Measurements from ENCODE around the gene COTL1. TPM values are rescaled to one million over a fixed set of nuclear protein-coding genes. Genes with fewer than 3 reads are reported as not detected.

Gene COTL1
- total and polyA plus RNA-seq, 2 of the 13 experiments (the other 11 are each of a cell fraction or from before 2014, with no cell fraction given) = 8.7 to 16.9 TPM

DNA sequence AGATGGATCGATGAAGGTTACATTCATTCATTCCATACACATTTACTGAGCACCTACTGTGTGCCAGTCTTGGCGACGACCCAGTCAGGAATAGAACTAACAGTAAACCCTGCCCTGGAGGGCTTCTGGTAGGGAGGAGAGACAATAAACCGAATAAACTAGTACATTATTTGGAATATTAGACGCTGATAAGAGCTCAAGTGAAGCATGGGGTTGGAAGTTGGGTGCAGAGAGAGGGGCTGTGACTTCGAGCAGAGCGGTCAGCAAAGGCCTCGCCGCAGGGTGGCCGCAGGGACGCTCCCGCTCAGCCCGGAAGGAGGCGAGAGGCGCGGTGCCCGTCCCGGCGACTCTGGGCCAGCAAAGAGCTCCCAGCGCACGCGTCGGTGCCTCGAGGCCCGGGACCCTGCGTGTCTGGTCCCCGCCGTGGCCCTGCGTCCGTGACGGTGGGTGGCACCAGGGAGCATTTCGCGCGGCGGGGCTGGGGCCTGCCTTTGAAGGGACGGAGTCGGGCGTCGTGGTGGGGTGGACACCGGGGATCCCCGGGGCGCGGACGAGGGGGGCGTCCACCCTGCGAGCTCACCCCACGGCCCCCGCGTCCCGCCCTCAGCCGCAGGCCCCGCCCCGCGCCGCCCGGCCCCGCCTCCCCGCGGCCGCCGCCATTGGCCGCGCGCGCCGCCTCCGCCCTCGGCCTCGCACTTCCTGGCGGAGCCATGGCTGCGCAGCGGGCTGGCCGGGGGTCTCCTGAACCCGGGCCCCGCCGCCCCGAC lies 30.1 kb upstream of the COTL1 start, which contains the start of gene KLHL36 (continued):
- TF ChIP-seq, protein P1, sequence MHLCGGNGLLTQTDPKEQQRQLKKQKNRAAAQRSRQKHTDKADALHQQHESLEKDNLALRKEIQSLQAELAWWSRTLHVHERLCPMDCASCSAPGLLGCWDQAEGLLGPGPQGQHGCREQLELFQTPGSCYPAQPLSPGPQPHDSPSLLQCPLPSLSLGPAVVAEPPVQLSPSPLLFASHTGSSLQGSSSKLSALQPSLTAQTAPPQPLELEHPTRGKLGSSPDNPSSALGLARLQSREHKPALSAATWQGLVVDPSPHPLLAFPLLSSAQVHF (CRISPR knock-in tag; IDR thresholded peaks at IDR 0.05) = peak; percentile 34; the same call in 1 of the 2 replicates
- TF ChIP-seq NFE2L2 (IDR thresholded peaks at IDR 0.05; ENCODE audit: low read length) (no peak), KAT2B (IDR thresholded peaks at IDR 0.05; ENCODE audit: borderline replicate concordance, low read depth, low read length) (no peak), TCF7L2 (IDR thresholded peaks at IDR 0.05; ENCODE audit: low read depth, low read length) (no peak), ZNF234 (CRISPR knock-in tag; conservative IDR thresholded peaks at IDR 0.05) (no peak; the same call in 1 of the 2 replicates), RARA (CRISPR knock-in tag; IDR thresholded peaks at IDR 0.05) (no peak), ZNF333 (CRISPR knock-in tag; IDR thresholded peaks at IDR 0.05; ENCODE audit: borderline replicate concordance) (peak; percentile 52; the same call in 1 of the 2 replicates), RCOR2 (CRISPR knock-in tag; IDR thresholded peaks at IDR 0.05) (peak; percentile 49; the same call in 1 of the 2 replicates), ZNF354B (CRISPR knock-in tag; IDR thresholded peaks at IDR 0.05) (0 out of 2 replicates have a peak, but pooled peaks have one; percentile 15), ZBTB8A (CRISPR knock-in tag; IDR thresholded peaks at IDR 0.05; ENCODE audit: borderline replicate concordance, low read depth) (no peak), NFRKB (IDR thresholded peaks at IDR 0.05) (no peak), ZNF124 (CRISPR knock-in tag; IDR thresholded peaks at IDR 0.05) (no peak; the same call in 1 of the 2 replicates), ZBTB20 (CRISPR knock-in tag; IDR thresholded peaks at IDR 0.05; ENCODE audit: borderline replicate concordance, low read depth) (no peak), ZSCAN22 (CRISPR knock-in tag; IDR thresholded peaks at IDR 0.05) (peak; percentile 95), BHLHE40 (IDR thresholded peaks at IDR 0.05; ENCODE audit: low read length) (no peak), ZNF660 (CRISPR knock-in tag; IDR thresholded peaks at IDR 0.05; ENCODE audit: borderline replicate concordance, low read depth) (no peak), EEA1 (CRISPR knock-in tag; IDR thresholded peaks at IDR 0.05; ENCODE audit: borderline replicate concordance) (peak; percentile 93), ZFP37 (CRISPR knock-in tag; IDR thresholded peaks at IDR 0.05; ENCODE audit: borderline replicate concordance) (peak; percentile 57; the same call in 1 of the 2 replicates)
- TF ChIP-seq, protein P2, sequence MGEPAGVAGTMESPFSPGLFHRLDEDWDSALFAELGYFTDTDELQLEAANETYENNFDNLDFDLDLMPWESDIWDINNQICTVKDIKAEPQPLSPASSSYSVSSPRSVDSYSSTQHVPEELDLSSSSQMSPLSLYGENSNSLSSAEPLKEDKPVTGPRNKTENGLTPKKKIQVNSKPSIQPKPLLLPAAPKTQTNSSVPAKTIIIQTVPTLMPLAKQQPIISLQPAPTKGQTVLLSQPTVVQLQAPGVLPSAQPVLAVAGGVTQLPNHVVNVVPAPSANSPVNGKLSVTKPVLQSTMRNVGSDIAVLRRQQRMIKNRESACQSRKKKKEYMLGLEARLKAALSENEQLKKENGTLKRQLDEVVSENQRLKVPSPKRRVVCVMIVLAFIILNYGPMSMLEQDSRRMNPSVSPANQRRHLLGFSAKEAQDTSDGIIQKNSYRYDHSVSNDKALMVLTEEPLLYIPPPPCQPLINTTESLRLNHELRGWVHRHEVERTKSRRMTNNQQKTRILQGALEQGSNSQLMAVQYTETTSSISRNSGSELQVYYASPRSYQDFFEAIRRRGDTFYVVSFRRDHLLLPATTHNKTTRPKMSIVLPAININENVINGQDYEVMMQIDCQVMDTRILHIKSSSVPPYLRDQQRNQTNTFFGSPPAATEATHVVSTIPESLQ (CRISPR knock-in tag; conservative IDR thresholded peaks at IDR 0.05) = no peak
- TF ChIP-seq, protein P3, sequence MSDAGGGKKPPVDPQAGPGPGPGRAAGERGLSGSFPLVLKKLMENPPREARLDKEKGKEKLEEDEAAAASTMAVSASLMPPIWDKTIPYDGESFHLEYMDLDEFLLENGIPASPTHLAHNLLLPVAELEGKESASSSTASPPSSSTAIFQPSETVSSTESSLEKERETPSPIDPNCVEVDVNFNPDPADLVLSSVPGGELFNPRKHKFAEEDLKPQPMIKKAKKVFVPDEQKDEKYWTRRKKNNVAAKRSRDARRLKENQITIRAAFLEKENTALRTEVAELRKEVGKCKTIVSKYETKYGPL (CRISPR knock-in tag; IDR thresholded peaks at IDR 0.05) = no peak
- TF ChIP-seq, protein P4, sequence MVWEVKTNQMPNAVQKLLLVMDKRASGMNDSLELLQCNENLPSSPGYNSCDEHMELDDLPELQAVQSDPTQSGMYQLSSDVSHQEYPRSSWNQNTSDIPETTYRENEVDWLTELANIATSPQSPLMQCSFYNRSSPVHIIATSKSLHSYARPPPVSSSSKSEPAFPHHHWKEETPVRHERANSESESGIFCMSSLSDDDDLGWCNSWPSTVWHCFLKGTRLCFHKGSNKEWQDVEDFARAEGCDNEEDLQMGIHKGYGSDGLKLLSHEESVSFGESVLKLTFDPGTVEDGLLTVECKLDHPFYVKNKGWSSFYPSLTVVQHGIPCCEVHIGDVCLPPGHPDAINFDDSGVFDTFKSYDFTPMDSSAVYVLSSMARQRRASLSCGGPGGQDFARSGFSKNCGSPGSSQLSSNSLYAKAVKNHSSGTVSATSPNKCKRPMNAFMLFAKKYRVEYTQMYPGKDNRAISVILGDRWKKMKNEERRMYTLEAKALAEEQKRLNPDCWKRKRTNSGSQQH (CRISPR knock-in tag; IDR thresholded peaks at IDR 0.05; ENCODE audit: low read depth) = no peak
- TF ChIP-seq, protein P5, sequence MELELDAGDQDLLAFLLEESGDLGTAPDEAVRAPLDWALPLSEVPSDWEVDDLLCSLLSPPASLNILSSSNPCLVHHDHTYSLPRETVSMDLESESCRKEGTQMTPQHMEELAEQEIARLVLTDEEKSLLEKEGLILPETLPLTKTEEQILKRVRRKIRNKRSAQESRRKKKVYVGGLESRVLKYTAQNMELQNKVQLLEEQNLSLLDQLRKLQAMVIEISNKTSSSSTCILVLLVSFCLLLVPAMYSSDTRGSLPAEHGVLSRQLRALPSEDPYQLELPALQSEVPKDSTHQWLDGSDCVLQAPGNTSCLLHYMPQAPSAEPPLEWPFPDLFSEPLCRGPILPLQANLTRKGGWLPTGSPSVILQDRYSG (CRISPR knock-in tag; IDR thresholded peaks at IDR 0.05) = no peak
- TF ChIP-seq, protein P6, sequence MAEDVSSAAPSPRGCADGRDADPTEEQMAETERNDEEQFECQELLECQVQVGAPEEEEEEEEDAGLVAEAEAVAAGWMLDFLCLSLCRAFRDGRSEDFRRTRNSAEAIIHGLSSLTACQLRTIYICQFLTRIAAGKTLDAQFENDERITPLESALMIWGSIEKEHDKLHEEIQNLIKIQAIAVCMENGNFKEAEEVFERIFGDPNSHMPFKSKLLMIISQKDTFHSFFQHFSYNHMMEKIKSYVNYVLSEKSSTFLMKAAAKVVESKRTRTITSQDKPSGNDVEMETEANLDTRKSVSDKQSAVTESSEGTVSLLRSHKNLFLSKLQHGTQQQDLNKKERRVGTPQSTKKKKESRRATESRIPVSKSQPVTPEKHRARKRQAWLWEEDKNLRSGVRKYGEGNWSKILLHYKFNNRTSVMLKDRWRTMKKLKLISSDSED (CRISPR knock-in tag; IDR thresholded peaks at IDR 0.05) = peak; percentile 77; the same call in 1 of the 2 replicates
